AG09319 (cell line): ENCODE measurements around the gene AP3D1.

Experiments
- DNase-seq: peaks from one replicate; pipeline ENCODE4 v3.0.0-alpha.2; 2010; ENCODE audit warnings: low read depth; ENCODE audit errors: extremely low read depth
- TF ChIP-seq, protein P1 (sequence below): IDR thresholded peaks from 2 replicates; pipeline ENCODE4 v1.5.1; 2011; ENCODE audit warnings: low read depth, mild to moderate bottlenecking, inconsistent platforms, low read length, moderate library complexity

Gene AP3D1

DNA sequence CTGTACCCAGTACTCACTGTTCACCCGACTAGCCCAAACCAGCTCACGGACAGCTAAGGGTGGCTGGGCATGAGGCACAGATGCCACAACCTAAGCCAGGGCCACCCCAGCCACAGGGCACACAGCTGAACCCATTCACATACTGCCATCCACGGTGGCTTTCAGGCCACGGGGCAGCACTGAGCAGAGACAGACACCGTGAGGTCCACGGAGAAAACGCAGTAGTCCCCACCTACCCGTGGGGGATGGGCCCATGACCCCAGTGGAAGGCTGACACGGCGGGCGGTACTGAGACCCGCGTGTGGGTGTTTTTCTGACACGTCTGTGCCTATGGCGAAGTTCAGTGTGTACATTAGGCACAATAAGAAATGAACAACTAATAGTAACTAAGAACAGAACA, 29.1 kb downstream of the AP3D1 start:
- DNase-seq: no peak
- TF ChIP-seq, protein P1, sequence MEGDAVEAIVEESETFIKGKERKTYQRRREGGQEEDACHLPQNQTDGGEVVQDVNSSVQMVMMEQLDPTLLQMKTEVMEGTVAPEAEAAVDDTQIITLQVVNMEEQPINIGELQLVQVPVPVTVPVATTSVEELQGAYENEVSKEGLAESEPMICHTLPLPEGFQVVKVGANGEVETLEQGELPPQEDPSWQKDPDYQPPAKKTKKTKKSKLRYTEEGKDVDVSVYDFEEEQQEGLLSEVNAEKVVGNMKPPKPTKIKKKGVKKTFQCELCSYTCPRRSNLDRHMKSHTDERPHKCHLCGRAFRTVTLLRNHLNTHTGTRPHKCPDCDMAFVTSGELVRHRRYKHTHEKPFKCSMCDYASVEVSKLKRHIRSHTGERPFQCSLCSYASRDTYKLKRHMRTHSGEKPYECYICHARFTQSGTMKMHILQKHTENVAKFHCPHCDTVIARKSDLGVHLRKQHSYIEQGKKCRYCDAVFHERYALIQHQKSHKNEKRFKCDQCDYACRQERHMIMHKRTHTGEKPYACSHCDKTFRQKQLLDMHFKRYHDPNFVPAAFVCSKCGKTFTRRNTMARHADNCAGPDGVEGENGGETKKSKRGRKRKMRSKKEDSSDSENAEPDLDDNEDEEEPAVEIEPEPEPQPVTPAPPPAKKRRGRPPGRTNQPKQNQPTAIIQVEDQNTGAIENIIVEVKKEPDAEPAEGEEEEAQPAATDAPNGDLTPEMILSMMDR: no peak

DNA sequence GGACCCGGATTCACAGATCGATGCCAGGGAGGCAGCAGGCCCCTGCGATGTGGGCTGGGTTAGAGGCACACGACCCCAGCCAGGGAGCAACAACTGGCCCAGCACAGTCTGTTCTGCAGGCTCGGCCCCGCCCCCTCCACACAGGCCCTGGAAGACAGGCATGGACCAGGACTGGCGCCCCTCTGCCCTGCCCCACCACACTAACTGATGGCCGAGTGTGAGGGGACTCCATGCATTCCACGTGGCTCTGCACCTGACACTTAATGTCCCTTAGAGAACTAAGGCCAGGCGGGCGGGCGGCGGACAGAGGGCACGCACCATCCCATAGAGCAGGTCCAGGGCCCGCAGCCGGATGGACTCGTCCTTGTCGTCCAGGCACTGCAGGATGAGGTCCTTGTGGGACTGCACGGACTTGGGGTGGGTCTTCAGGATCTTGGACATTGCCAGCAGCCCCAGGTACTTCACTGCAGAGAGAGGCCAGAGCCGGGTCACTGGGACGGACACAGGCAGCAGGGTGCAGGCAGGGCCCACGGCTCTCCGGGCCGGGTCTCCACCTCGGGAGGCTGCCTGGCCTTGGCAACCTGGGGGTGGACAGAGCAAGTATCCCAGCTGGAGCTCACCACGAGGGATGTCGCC, 29.8 kb downstream of the AP3D1 start:
- DNase-seq: no peak
- TF ChIP-seq, protein P1: no peak

DNA sequence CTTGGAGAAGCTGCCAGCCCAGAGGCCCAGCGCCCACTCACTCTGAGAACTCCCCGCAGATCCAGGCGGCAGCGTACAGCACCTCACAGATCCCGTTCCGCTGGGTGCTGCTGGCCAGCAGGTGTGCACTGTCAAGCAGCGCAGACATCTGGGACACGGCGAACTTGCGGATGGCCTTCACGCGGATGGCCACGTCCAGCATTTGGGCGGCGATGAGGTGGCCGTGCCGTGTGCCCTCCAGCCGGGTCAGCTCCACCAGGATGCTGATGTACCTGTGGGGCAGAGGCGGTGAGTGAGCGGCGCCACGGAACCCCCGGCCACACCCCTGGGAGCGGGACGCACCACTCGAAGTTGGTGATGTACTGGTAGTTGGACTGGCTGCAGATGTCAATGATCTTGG, 30.5 kb downstream of the AP3D1 start:
- TF ChIP-seq, protein P1: no peak
- DNase-seq: no peak

DNA sequence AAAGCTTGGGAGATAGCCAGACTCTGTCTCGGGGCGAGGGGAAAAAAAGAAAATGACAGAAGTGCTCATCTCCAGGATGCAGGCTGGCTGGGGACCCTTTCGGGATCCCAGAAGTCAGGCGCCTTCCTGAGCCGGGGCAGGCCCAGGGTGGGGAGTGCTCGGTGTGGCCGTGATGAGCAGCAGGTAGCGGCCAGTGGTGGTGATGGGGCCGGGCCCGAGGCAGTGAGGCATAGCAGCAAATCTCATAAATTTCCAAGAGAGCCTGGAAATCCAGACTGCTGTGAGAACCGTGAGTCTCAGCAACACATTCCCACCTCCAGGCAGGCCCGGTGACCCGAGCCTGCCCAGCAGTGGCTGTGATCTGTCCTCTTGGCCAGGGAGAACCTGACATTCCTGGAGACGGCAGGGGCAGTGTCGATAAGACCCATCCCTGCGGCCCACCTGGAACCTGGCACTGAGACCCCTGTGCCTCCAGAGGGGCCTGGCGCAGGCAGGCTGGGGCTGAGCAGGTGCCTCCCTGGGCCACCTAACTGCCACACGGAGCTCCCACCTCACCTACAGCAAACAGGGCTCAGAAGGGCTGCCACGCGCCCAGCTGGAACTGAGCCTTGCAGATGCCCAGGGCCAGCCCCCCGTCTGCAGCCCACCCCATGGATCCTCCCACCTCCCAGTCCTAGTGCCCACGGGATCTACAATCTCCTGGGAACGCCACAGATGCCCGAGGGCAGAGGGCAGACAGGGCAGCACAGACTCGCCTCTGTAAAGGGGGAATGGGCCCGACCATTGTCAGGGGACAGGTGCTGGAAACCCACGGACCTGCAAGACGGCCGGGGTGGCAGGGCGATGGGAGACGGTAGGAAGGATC, 31.2 kb downstream of the AP3D1 start:
- no peak for DNase-seq
- TF ChIP-seq, protein P1: no peak

DNA sequence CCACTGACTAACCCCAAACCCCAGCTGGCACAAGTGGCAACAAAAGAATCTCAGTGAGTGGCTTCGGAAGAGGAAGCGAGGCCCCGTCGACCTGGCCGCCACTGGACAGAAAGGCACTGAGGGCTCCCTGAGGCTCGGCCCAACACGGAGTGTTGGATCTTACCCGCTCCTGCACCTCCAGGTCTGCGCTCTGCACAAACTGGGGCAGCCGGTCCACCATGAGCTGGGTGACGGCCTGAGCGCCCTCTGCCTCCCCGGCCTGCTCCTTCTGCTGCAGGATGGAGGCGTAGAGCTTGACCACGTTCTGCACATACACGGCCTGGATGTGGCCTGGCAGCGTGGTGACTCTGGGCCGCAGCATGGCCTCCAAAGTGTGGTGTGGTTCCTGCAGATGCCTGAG, 32.9 kb downstream of the AP3D1 start:
- TF ChIP-seq, protein P1: no peak
- no peak for DNase-seq

DNA sequence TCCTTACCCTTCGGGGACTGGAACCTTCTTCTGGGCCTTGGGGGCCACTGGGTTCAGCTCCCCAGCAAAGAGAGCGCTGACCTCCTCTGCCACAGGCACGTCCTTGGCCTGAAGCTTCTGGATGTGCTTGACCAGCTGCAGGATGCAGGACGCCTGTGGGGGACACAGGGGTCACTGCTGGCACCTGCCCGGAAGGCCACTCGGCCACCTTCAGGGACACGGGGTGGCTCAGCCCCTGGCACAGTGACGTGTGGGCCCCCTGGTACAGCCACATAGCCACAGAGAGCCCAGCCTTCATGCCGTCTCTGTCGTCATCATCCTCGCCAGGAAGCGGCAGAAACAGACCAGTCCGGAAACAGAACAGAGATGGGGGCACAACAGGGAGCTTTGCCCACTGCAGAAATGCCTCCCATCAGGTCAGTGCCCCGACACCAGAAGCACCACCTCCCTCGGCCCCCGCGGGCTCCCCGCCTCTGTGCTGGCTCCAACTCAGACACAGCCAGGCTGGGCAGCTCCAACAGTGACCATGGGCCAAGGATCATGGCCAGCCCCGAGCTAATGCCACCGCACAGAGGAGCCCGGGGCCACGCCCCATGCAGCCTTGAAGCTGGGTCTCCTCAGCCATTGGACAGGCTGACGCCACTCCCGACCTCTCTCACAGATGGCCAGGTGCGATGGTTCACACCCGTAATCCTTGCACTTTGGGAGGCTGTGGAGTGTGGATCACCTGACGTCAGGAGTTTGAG, 34.0 kb downstream of the AP3D1 start:
- no peak for DNase-seq
- TF ChIP-seq, protein P1: no peak

DNA sequence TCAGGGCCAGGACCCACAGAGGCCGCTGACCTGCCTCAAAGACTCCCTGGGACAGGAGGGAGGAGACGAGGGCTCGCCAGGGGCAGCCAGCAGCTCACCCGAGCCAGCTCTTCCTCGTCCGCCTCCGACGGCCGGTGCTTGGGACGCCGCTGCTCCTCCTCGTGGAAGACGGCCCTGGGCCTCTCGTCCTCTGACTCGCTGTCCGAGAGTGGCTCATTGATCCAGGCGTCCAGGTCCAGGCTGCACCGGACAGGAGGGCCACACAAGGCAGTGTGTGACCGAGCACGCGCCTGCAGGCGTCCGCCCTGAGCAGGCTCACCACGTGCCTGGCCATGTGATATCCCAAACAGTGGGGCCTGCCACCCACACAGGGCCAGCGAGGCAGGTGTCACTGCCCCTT, 34.9 kb downstream of the AP3D1 start:
- TF ChIP-seq, protein P1: no peak
- DNase-seq: no peak
